SK-N-SH (cell line): Measurements from ENCODE around the gene FAHD1. TPM values are rescaled to one million over a fixed set of nuclear protein-coding genes. Genes with fewer than 3 reads are reported as not detected.

Experiments used
- CTCF ChIA-PET: fragments of 300-600, 350-600 bp; formaldehyde crosslinking; extraction: SDS; loops from one replicate; lab custom pipeline; 2021; lab: Yijun Ruan, JAX
- POLR2A ChIA-PET: fragments of 350-600 bp; sonication (Branson Sonifier 250); formaldehyde crosslinking; extraction: SDS; loops from one replicate; lab custom pipeline; 2020; ENCODE audit warnings: antibody characterized with exemption, inconsistent platforms; lab: Yijun Ruan, JAX
- DNase-seq: peaks from one replicate; pipeline ENCODE4 v3.0.0; 2012
- H2AFZ ChIP-seq: fragments of 200-600 bp; sonication (generic); 2 replicates; pipeline ENCODE4 v1.8.1; 2016; ENCODE audit warnings: antibody characterized with exemption, mild to moderate bottlenecking, low read depth
- H3F3A ChIP-seq: fragments of 200-600 bp; sonication (generic); replicated peaks from 2 replicates; pipeline ENCODE3; 2016; ENCODE audit warnings: antibody characterized with exemption, mild to moderate bottlenecking; ENCODE audit not compliant: insufficient read depth
- H3K27ac ChIP-seq, 2 experiments: fragments of 200-500 bp in 1 of 2; fragments of 200-600 bp in 1 of 2; sonication (Bioruptor generic) in 1 of 2; sonication (generic), shearing (Covaris generic) in 1 of 2; 2 replicates each; pipeline versions ENCODE4 v1.5.1 to v1.6.1; 2014 to 2016; ENCODE audit warnings: low read depth in 2 of 2, inconsistent platforms in 1 of 2, low read length in 1 of 2, mild to moderate bottlenecking in 1 of 2, mixed read lengths in 1 of 2
- H3K27me3 ChIP-seq: fragments of 200-600 bp; sonication (generic), shearing (Covaris generic); 2 replicates; pipeline ENCODE4 v1.6.1; 2016; ENCODE audit warnings: mixed run types; ENCODE audit not compliant: insufficient read depth
- H3K36me3 ChIP-seq, 2 experiments: fragments of 200-500 bp in 1 of 2; fragments of 200-600 bp in 1 of 2; sonication (Bioruptor generic) in 1 of 2; sonication (generic) in 1 of 2; replicated peaks in 1 of 2; 2 replicates each; pipeline versions ENCODE3 to v1.5.1; 2014 to 2016; ENCODE audit warnings: low read length in 1 of 2, mild to moderate bottlenecking in 1 of 2; ENCODE audit not compliant: insufficient read depth in 2 of 2, control insufficient read depth in 1 of 2
- H3K4me1 ChIP-seq, 2 experiments: fragments of 200-500 bp in 1 of 2; fragments of 200-600 bp in 1 of 2; sonication (Bioruptor generic) in 1 of 2; sonication (generic), shearing (Covaris generic) in 1 of 2; 2 replicates each; pipeline versions ENCODE4 v1.5.1 to v1.6.1; 2014 to 2016; ENCODE audit warnings: low read depth in 1 of 2, low read length in 1 of 2, mixed run types in 1 of 2; ENCODE audit not compliant: insufficient read depth in 2 of 2, control insufficient read depth in 1 of 2
- H3K4me2 ChIP-seq: fragments of 200-600 bp; sonication (generic), shearing (Covaris generic); 2 replicates; pipeline ENCODE4 v1.6.1; 2017; ENCODE audit warnings: mixed run types
- H3K4me3 ChIP-seq, 2 experiments: fragments of 200-500 bp in 1 of 2; fragments of 200-600 bp in 1 of 2; sonication (Bioruptor generic) in 1 of 2; sonication (generic), shearing (Covaris generic) in 1 of 2; 2 replicates each; pipeline versions ENCODE4 v1.5.1 to v1.8.1; 2014 to 2016; ENCODE audit warnings: low read depth in 2 of 2, inconsistent platforms in 1 of 2, low read length in 1 of 2, mild to moderate bottlenecking in 1 of 2, mixed read lengths in 1 of 2, moderate library complexity in 1 of 2
- H3K79me2 ChIP-seq: fragments of 200-600 bp; sonication (generic); 2 replicates; pipeline ENCODE4 v1.8.1; 2017; ENCODE audit warnings: mild to moderate bottlenecking; ENCODE audit not compliant: insufficient read depth
- H3K9ac ChIP-seq: fragments of 200-600 bp; sonication (generic); 2 replicates; pipeline ENCODE4 v1.6.1; 2017; ENCODE audit warnings: mixed run types
- H3K9me2 ChIP-seq: fragments of 200-600 bp; sonication (generic); 2 replicates; pipeline ENCODE4 v1.6.1; 2017; ENCODE audit warnings: mixed run types
- H3K9me3 ChIP-seq: fragments of 200-600 bp; sonication (generic); 2 replicates; pipeline ENCODE4 v1.6.1; 2017; ENCODE audit warnings: mixed run types, mild to moderate bottlenecking, moderate library complexity
- H4K20me1 ChIP-seq: fragments of 200-600 bp; sonication (generic); 2 replicates; pipeline ENCODE4 v1.6.1; 2017; ENCODE audit warnings: mild to moderate bottlenecking, mixed run types; ENCODE audit not compliant: insufficient read depth
- CTCF ChIP-seq: fragments of 200-600 bp; sonication (generic); IDR thresholded peaks from 2 replicates; pipeline ENCODE4 v1.6.1; 2017; ENCODE audit warnings: antibody characterized with exemption, mild to moderate bottlenecking, moderate library complexity
- EP300 ChIP-seq, 2 experiments: IDR thresholded peaks; 2 replicates each; pipeline versions ENCODE4 v1.4.0 to v1.6.1; 2012; ENCODE audit warnings: borderline replicate concordance in 1 of 2, low read depth in 1 of 2, low read length in 1 of 2
- EZH2phosphoT487 ChIP-seq: fragments of 200-600 bp; sonication (generic); IDR thresholded peaks from 2 replicates; pipeline ENCODE4 v1.6.1; 2017; ENCODE audit warnings: low read depth, mixed run types, mild to moderate bottlenecking, antibody characterized with exemption, moderate library complexity, borderline replicate concordance
- FOSL2 ChIP-seq: IDR thresholded peaks from 2 replicates; pipeline ENCODE4 v1.4.0; 2012; ENCODE audit warnings: low read depth, mild to moderate bottlenecking, moderate library complexity, borderline replicate concordance
- FOXJ3 ChIP-seq: sonication (generic); formaldehyde crosslinking; IDR thresholded peaks from 2 replicates; pipeline ENCODE4 v1.5.1; 2020; ENCODE audit warnings: mild to moderate bottlenecking, missing genetic modification reagents
- IRF3 ChIP-seq: fragments of 150-350 bp; IDR thresholded peaks from 2 replicates; pipeline ENCODE4 v1.6.1; 2016; ENCODE audit warnings: mild to moderate bottlenecking, low read depth, low read length
- MEF2A ChIP-seq: IDR thresholded peaks from 2 replicates; pipeline ENCODE4 v1.4.0; 2012; ENCODE audit warnings: low read depth, borderline replicate concordance
- POLR2AphosphoS5 ChIP-seq: IDR thresholded peaks from 2 replicates; pipeline ENCODE4 v1.6.1; 2012; ENCODE audit warnings: low read depth, low read length
- RCOR1 ChIP-seq: fragments of 150-350 bp; IDR thresholded peaks from 2 replicates; pipeline ENCODE4 v1.6.1; 2017; ENCODE audit warnings: antibody characterized with exemption, low read length
- REST ChIP-seq: IDR thresholded peaks from 2 replicates; pipeline ENCODE4 v1.6.1; 2012; ENCODE audit warnings: mild to moderate bottlenecking, low read depth, low read length, moderate library complexity
- RFX5 ChIP-seq: IDR thresholded peaks from 2 replicates; pipeline ENCODE4 v1.6.1; 2012; ENCODE audit warnings: mild to moderate bottlenecking, improper control_type of control experiment, low read length
- RXRA ChIP-seq: IDR thresholded peaks from 2 replicates; pipeline ENCODE4 v1.4.0; 2012; ENCODE audit warnings: low read depth, mild to moderate bottlenecking, borderline replicate concordance
- SIN3A ChIP-seq: IDR thresholded peaks from 2 replicates; pipeline ENCODE4 v1.6.1; 2012; ENCODE audit warnings: low read depth, mild to moderate bottlenecking, low read length, moderate library complexity, borderline replicate concordance
- SMC3 ChIP-seq: IDR thresholded peaks from 2 replicates; pipeline ENCODE4 v1.6.1; 2012; ENCODE audit warnings: low read depth, low read length, improper control_type of control experiment
- TCF12 ChIP-seq: IDR thresholded peaks from 2 replicates; pipeline ENCODE4 v1.4.0; 2012
- TEAD4 ChIP-seq: IDR thresholded peaks from 2 replicates; pipeline ENCODE4 v1.4.0; 2012; ENCODE audit warnings: mild to moderate bottlenecking, borderline replicate concordance; ENCODE audit not compliant: insufficient read depth
- YY1 ChIP-seq: IDR thresholded peaks from 2 replicates; pipeline ENCODE4 v1.4.0; 2012; ENCODE audit warnings: low read depth, mild to moderate bottlenecking
- WGBS: methylation state at CpG from one replicate; pipeline ENCODE4 v1.1.6; 2017; ENCODE audit warnings: low lambda C conversion rate; 5-methylcytosine and 5-hydroxymethylcytosine counted together
- polyA plus RNA-seq, 3 experiments: library from polyadenylated mRNA; depleted of rRNA; stranded (reverse); fragments of >200 nt; gene quantifications; 2 replicates each; pipeline ENCODE4 v1.2.3, GENCODE V29; 2012
- TF ChIP-seq, protein P1 (sequence below): IDR thresholded peaks from 2 replicates; pipeline ENCODE4 v1.4.0; 2012; ENCODE audit warnings: low read depth, borderline replicate concordance

Gene FAHD1
- polyA plus RNA-seq, 1 of the 3 experiments (the other 2 are of a cell fraction): 59.0 TPM

GRCh38 chr16:1877089-1877488 lies 50.1 kb downstream of the FAHD1 start:
- ChIA-PET CTCF (interaction anchor here (0.7 to 7.2 kb wide), 5 partner anchors 23 to 55 kb away, joined by 3 to 42 read pairs (median 3); no protein-coding TSS in a partner anchor), POLR2A (no interaction called here)
- DNase-seq: no peak
- Histone ChIP-seq H3K4me3 (no peak overlapping the region), H2AFZ (no peak overlapping the region), H3K79me2 (no peaks in the 10 kb centered on the region), H3K9ac (no peak overlapping the region), H3K36me3 (no peaks in the 10 kb centered on the region), H4K20me1 (no peaks in the 10 kb centered on the region), H3F3A (no peaks in the 10 kb centered on the region), H3K4me2 (no peak overlapping the region), H3K4me1 (no peaks in the 10 kb centered on the region; a peak in 1 of 4 replicates), H3K9me3 (no peaks in the 10 kb centered on the region), H3K27me3 (peaks cover 9% of the 10 kb centered on the region; the same call in 1 of the 2 replicates), H3K9me2 (no peaks in the 10 kb centered on the region), H3K27ac (no peak overlapping the region)
- 55% methylated on average over 6 of the region's 6 CpGs for WGBS
- TF ChIP-seq SIN3A (no peak), FOXJ3 (no peak), POLR2AphosphoS5 (no peak), TCF12 (no peak), MEF2A (no peak), EP300 (IDR thresholded peaks at IDR 0.05; ENCODE audit: borderline replicate concordance in 1 of 2, low read depth in 1 of 2, low read length in 1 of 2) (no peak), RFX5 (no peak), RCOR1 (no peak), EZH2phosphoT487 (no peak), REST (no peak), SMC3 (no peak), CTCF (no peak), IRF3 (no peak), RXRA (no peak), TEAD4 (no peak), FOSL2 (no peak), YY1 (no peak)
- TF ChIP-seq, protein P1, sequence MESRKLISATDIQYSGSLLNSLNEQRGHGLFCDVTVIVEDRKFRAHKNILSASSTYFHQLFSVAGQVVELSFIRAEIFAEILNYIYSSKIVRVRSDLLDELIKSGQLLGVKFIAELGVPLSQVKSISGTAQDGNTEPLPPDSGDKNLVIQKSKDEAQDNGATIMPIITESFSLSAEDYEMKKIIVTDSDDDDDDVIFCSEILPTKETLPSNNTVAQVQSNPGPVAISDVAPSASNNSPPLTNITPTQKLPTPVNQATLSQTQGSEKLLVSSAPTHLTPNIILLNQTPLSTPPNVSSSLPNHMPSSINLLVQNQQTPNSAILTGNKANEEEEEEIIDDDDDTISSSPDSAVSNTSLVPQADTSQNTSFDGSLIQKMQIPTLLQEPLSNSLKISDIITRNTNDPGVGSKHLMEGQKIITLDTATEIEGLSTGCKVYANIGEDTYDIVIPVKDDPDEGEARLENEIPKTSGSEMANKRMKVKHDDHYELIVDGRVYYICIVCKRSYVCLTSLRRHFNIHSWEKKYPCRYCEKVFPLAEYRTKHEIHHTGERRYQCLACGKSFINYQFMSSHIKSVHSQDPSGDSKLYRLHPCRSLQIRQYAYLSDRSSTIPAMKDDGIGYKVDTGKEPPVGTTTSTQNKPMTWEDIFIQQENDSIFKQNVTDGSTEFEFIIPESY: no peak
